Caki2 (cell line): ENCODE data around the gene SMAD9. TPM values are rescaled to one million over a fixed set of nuclear protein-coding genes. Genes with fewer than 3 reads are reported as not detected.
A peak's percentile ranks its signal among the peaks of the same experiment; 100 is the strongest.

Source experiments
- DNase-seq: peaks from one replicate; pipeline ENCODE4 v3.0.0-alpha.2; 2015; ENCODE audit warnings: low read depth
- in situ Hi-C: cut with HindIII; loops from 2 replicates; pipeline ENCODE4 v1.10.0; 2016; ENCODE audit warnings: low sequenced_read_pairs, low pct_unique_long_range_greater_than_20kb, mixed read lengths
- total RNA-seq: library from RNA; depleted of rRNA; stranded (reverse); fragments of >200 nt; shearing (Covaris generic); gene quantifications from 2 replicates; pipeline ENCODE4 v1.2.3, GENCODE V29; 2014; ENCODE audit warnings: low replicate concordance; rRNA removed

The SMAD9 gene
- total RNA-seq: 0.55 and 0.64 TPM in 2 replicates

DNA sequence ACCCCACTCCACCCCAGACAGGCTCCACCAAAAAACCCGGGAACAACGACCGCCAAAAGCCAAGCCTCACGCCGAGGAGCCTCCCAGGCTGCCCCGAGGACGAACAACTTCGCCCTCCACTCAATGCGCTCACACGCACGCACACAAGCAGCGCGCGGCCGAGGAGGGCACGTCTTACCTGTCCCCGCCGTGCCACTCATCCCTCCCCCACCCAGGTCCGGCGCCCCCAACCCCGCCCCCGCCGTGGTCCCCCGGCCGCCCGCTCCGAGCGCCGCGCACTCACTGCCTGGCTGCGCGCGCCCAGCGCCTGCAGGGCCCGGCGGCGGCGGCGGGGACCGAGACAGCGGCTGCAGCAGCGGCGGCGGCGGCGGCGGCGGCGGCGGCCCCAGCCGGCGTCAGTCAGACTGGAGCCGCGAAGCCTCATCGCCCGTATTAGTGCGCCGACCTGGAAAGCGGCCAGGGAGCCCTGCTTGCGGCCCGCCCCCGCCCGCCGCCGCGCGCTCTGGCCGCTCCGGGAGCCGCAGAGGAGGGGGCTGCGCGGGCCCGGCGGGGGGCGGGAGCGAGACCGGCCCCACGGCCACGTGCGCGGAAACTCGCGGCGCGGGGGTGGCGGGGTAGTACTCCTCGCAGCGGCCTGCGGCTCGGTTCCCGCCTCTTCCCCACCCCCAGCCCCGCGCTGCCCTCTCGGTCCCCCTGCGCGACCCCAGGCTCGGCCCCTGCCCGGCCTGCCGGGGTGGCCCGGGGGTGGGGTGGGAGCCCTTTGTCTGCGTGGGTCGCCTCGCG is at the start of gene SMAD9:
Gene SMAD9 (minus strand): TSS at position 406 of the 783 bp plus-strand sequence. CDS start 40,549 bp downstream, outside the sequence.
- peak; percentile 2 for DNase-seq
- in situ Hi-C loops: no loop called here

- in situ Hi-C loops: no loop called here
- DNase-seq: no peak
Measured at GRCh38 chr13:36966404-36966803, 46.4 kb upstream of the SMAD9 start.

DNA sequence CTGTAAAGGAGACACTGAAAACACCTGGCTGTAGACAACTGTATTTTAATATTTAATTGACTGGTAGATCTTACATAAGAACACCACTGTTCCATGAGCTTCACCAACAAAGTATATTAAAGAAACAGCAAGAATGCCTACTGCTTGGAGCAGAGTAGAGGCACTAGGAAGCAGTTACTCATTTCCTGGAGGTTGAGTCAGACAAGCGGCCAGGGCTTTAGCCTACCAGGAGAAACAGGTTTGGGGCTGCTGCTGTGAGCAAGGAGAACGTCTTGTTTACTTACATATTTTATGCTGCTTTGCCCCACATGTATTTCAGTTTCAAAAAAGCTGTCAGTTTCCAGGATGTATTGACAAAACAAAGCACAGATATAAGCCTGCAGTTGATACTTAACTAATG is 45.7 kb upstream of the SMAD9 start:
- in situ Hi-C loops: no loop called here

DNA sequence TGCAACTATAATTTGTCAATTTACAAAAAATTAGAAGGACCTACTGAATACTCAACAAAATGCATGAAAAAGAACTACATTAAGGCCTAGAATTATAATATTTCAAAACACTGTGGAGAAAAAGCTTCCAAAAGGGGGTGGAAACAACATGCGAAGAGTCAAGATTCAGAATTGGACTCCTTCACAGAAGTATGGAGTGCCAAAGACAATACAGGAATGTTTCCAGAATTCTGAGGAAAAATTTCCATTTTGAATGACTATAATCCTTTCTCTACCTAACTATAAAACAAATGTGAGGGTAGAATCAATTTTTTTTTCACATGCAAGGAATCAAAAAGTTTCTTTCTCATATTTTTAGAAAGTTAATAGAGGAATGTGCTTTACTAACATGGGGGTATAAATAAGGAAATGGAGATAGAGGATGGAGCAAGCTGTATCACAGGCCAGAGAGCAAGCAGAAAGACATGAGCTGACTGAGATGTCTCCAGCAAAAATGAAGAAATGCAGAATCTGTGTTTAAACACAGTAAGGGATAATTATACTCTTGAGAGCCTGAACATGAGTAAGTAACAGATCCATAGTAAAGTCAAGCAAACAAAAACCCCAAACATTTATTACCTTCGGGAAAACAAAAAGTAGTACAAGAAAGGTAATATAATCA is 39.5 kb upstream of the SMAD9 start:
- in situ Hi-C loops: no loop called here
- no peak for DNase-seq

More for the DNA sequence above, 45.7 kb upstream of the SMAD9 start:
- no peak for DNase-seq

DNA sequence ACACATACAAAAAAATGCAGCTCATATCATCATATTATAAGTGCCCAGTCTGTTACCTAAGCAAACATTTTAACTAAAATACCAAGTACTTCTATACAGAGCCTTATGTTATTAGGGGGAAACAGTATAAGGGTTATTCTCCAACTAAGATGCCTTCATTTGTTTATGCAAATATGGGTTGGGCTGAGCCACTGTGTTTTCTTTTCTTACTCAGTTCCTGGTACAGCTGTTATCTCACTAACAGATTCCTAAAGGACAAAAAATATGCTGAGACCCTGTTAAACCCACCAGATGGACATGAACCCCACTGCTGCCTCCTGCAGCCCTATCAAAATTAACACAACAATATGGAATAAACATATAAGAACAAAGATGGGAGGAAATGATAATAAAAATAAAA is 34.5 kb upstream of the SMAD9 start:
- DNase-seq: no peak
- in situ Hi-C loops: no loop called here

GRCh38 chr13:36950920-36951319 is 30.9 kb upstream of the SMAD9 start:
- no peak for DNase-seq
- in situ Hi-C loops: no loop called here

DNA sequence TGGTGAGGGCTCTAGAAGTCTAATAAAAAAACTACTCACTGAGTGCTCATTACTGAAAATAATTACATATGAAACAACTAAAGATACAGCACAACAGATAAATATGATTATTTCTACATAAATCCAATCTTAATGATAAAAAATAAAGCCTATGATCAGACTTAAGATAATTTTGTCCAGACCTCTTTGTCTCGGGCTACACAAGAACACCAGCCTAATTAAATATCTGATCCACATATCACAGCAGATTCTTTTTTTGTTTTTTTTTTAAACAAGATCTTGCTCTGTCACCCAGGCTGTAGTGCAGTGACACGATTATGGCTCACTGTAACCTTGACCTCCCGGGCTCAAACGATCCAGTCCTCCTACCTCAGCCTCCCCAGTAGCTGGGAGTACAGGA is 30.3 kb upstream of the SMAD9 start:
- no peak for DNase-seq
- in situ Hi-C loops: no loop called here

GRCh38 chr13:36945078-36945477 is 25.0 kb upstream of the SMAD9 start:
- in situ Hi-C loops: no loop called here
- DNase-seq: no peak

- in situ Hi-C loops: no loop called here
Measured at GRCh38 chr13:36925603-36926002, 5.6 kb upstream of the SMAD9 start.

DNA sequence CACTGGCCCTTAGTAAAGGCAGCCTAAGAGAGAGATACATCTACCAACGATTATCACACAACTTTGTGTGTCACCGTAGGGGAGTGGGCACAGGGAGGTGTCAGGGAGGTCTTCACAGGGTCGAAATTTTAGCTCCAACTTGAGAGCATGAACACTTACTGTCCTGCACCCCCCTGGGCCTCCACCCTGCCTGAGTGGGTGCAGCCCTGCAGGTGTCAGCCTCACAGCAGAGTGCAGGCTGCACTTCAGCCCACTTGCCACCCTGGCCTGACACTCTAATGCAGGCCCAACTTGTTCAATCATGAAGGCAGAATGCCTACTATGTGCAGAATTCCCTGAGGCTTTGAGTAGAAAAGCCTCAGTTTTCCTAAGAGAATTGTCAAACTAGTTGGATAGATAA is 4.0 kb upstream of the SMAD9 start:
- no peak for DNase-seq
- in situ Hi-C loops: no loop called here

More at GRCh38 chr13:36925603-36926002, 5.6 kb upstream of the SMAD9 start:
- DNase-seq: no peak

DNA sequence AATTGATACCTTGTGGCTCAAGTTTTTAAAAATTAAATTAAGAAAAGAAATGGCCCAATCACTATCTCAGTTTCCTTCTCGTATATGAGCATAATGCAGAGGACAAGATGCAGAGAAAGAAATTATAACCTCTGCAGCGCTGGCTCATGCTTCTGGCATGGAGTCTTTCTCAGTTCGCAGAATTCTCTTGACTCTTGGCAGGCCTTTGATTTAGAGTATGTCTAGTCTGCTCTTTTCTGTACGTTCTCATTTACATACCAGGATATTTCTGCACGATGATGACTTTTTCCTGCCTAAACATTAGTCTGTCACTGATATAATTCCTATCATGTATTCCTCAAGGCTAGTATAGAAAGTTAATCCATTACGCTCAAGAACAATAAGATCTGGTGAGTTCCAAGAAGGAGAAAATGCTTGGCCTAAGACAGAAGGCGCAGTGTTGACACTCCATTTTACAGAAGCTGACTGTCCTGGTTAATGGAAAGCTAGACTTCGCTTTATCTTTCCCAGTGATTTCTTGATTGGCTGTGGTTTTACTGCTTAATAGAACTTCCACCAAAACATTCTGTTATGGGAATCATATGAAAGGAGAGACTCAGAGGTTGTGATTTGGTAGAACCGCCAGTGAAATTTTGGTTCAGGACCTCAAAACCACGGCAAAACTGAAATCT is 1.7 kb upstream of the SMAD9 start:
- in situ Hi-C loops: no loop called here
- no peak for DNase-seq

DNA sequence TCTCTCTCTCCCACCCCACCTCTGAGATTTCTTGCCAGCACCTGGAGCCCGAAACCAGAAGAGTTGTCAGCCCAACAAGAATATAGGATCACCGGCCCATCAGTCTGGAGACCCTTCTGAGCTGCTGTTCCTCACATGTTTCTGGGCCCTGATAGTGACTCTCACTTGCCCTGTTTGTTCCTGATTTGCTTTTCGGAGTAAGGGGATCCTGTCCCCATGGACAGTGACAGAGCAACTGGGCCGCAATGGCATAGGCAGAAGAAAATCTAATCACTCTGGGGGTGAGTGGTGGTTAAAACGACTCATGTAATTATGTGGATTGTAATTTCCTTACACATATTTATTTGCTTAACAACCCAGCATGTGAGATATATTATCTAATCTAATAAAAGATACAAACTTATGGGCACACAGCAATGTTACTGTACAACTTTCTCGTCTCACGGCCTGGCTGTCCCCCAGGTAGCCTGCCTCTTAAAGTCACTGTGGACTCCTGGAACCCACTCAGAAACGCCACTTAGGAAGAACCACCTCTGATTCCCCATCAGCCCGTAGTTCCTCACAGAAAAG is 663 bp upstream of the SMAD9 start:
- DNase-seq: no peak
- in situ Hi-C loops: no loop called here

DNA sequence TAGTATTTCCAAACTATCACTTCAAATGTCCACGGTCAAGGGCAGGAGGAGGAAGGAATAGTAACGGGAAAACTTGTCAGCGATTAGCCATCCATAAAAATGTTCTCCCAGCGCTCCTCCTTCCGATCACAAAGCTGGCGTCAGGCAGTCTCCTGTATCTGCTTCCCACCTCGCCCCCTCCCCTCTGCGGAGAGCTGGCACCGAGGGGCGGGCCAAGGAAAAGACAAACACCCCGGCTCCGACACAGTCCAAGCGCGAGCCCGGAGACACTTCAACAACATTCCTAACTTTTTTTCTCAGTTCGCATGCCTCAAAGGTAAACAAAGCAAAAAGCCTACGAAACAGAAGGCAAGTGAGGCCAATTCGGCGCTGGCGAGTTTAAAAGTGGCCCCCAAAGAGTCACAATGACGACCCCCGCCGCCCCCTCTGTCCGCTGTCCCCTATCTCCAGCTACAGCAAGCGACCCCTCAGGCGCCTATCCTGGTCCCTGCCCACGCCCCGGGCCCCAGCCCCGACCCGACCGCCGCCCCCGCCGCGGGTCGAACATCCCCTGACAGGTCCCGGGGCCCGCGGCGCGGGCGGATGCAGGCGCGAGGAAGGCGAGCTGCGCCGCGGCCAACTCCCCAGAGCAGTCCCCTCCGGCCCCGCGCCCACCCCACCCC is 736 bp downstream of the SMAD9 start:
- peak; percentile 36 for DNase-seq
- in situ Hi-C loops: no loop called here

DNA sequence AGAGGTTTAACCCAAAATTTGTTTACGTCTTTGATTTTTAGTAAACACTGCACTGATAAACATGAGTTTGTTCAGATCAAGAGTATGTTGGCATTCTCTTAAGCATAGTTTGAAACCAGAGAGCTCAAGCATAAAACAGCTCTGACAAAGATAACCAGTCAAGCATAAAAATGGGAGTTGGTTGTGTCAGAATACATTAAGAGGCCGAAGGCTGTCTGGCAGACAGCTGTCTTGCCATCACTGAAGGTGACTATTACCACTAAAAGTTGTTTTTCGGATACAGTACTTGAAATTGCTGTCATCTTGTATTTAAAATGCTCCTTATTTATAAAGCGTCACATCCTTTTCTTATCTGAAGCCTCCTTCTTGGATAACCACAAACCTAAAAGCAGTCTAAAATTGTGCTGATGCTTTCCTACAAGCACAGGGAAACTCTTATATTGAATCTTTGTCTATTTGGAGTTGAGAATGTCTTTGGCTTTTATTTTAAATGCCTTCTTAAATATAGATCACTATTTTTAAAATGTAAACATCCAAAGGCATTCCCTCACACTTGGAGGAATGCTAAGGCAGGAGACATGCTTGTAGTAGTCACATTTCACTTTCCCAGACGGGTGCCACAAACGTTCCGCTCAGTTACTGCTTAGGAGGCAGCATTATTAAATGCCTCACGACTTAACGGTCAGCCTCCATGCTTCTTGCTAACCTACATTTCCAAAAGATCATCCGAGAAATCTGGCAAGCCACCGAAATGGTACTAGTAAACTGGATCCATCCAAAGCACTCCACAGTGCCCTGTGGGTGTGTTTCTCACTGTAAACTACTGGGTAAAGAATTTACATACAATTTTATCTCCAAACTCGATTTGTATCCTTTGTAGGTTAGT is 1.5 kb downstream of the SMAD9 start:
- in situ Hi-C loops: no loop called here
- DNase-seq: peak; percentile 41

GRCh38 chr13:36917311-36917710 is 2.7 kb downstream of the SMAD9 start:
- no peak for DNase-seq
- in situ Hi-C loops: no loop called here

DNA sequence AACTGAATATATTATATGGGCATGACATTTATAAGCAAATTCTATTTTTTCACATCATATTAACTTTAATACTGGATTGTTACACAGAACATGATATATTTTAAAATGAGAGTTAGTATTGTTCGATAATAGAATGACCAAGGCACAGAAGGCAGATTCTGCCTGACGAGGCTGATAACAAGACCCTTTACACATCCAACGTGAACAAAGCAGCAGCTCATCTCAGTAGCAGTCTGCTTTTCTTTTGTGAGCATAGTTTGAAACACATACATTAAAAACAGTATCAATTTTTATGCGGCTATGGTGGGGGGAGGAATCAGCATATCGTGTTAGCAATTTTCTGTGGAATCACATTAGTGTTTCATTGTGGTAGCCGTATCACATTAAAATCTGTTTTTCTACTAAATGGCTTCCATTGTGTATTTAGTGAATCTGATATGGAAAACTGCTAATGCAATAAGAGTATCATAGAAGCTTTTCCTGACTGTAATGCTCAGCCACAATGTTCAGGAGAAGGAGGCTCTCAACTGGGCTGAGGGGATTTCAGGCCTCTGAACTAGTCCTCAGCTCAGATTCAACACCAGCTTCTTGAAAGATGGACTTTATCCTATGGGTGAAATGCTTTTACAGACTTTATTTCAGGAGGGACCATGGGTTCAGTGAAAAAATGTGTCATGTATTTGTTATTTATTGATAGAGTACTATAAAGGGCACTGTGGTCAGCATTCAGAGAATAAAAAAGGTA is 4.0 kb downstream of the SMAD9 start:
- no peak for DNase-seq
- in situ Hi-C loops: no loop called here

DNA sequence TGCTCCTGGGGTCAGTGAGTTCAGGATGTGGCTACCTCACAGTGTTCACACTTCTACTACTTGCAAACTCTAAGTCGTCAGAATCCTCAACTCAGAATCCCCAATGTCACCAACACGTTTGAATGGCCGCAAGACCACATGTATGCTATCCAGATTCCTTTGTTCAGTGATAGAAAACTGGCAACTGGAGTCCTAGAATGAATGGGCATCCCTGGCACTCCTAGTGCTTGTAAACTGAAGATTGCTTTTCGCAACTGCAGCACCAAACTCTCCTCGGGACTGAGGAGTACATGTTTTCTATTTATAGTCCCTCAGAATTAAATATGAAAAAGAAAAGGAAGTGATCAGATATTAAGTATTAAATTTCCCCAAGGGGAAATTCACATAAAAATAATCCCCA is 4.9 kb downstream of the SMAD9 start:
- in situ Hi-C loops: no loop called here
- no peak for DNase-seq
